Endodermal cell (in vitro differentiated cells): ENCODE data around the gene HSF4. TPM values are rescaled to one million over a fixed set of nuclear protein-coding genes. Genes with fewer than 3 reads are reported as not detected.

Experiments used
- DNase-seq: peaks from one replicate; pipeline ENCODE4 v3.0.0-alpha.2; 2017
- H3K27ac ChIP-seq: 2 replicates; pipeline ENCODE4 v1.5.1; 2013; ENCODE audit warnings: mild to moderate bottlenecking, low read depth, low read length, moderate library complexity
- H3K27me3 ChIP-seq: 2 replicates; pipeline ENCODE4 v1.6.1; 2013; ENCODE audit warnings: mild to moderate bottlenecking, low read length, moderate library complexity; ENCODE audit not compliant: insufficient read depth, control insufficient read depth, poor library complexity, severe bottlenecking
- H3K36me3 ChIP-seq: 2 replicates; pipeline ENCODE4 v1.7.0; 2013; ENCODE audit warnings: mild to moderate bottlenecking, low read length, moderate library complexity; ENCODE audit not compliant: control insufficient read depth, insufficient read depth
- H3K4me1 ChIP-seq: one replicate; pipeline ENCODE4 v1.7.0; 2013; ENCODE audit warnings: low read length; ENCODE audit not compliant: control insufficient read depth, insufficient read depth
- H3K4me3 ChIP-seq: 2 replicates; pipeline ENCODE4 v1.5.1; 2013; ENCODE audit warnings: mild to moderate bottlenecking, low read length, moderate library complexity
- H3K9ac ChIP-seq: 2 replicates; pipeline ENCODE4 v1.6.1; 2013; ENCODE audit warnings: mild to moderate bottlenecking, low read length, moderate library complexity; ENCODE audit not compliant: poor library complexity, severe bottlenecking; ENCODE audit errors: extremely low read depth
- H3K9me3 ChIP-seq: 2 replicates; pipeline ENCODE4 v1.6.1; 2013; ENCODE audit warnings: mild to moderate bottlenecking, low read length, moderate library complexity; ENCODE audit not compliant: control insufficient read depth
- H3K27ac Mint-ChIP-seq: 2 replicates; pipeline ENCODE4 v1.8.0; 2020; ENCODE audit warnings: mixed read lengths
- H3K27me3 Mint-ChIP-seq: 2 replicates; pipeline ENCODE4 v1.8.0; 2021; ENCODE audit warnings: mild to moderate bottlenecking, mixed read lengths; ENCODE audit not compliant: insufficient read depth
- H3K36me3 Mint-ChIP-seq: 2 replicates; pipeline ENCODE4 v1.8.0; 2020; ENCODE audit warnings: low read depth, mixed read lengths
- H3K4me1 Mint-ChIP-seq: 2 replicates; pipeline ENCODE4 v1.8.0; 2020; ENCODE audit warnings: mixed read lengths
- H3K4me3 Mint-ChIP-seq: 2 replicates; pipeline ENCODE4 v1.8.0; 2020; ENCODE audit warnings: mild to moderate bottlenecking, moderate library complexity, mixed read lengths
- H3K9me3 Mint-ChIP-seq: 2 replicates; pipeline ENCODE4 v1.8.0; 2020; ENCODE audit warnings: mild to moderate bottlenecking, mixed read lengths
- CTCF ChIP-seq: fragments of 200-600 bp; sonication (generic); conservative IDR thresholded peaks from 2 replicates; pipeline ENCODE4 v1.5.0; 2021; ENCODE audit warnings: antibody characterized with exemption, mild to moderate bottlenecking
- WGBS, 2 experiments: methylation state at CpG; one replicate each; pipeline versions ENCODE4 v1.1.5 to v1.1.7; 2013; ENCODE audit warnings: missing lambda C conversion rate in 2 of 2, mixed read lengths in 1 of 2; ENCODE audit not compliant: insufficient coverage in 1 of 2, insufficient read length in 1 of 2; 5-methylcytosine and 5-hydroxymethylcytosine counted together
- total RNA-seq, 2 donors: library from RNA; stranded (reverse); fragmentation: NEBNext Ultra II Directional in 1 of 2; extraction: Animal tissue kit (Norgen Biotek cat#: 25700) in 1 of 2; gene quantifications; 2 replicates in 1 of 2; 3 replicates in 1 of 2; pipeline ENCODE4 v1.2.1, GENCODE V29; 2021

Gene HSF4
- total RNA-seq, 2 donors from 2014 or later = 2.0 to 6.8 TPM

GRCh38 chr16:67188798-67189197 lies 24.3 kb downstream of the HSF4 start:
- no peak overlapping the region for H3K4me3 Mint-ChIP-seq
- H3K4me1 Mint-ChIP-seq = peaks cover 20% of the 10 kb centered on the region
- Histone ChIP-seq H3K9me3 (no peaks in the 10 kb centered on the region), H3K36me3 (peaks cover 8% of the 10 kb centered on the region), H3K27me3 (peaks cover 21% of the 10 kb centered on the region), H3K4me1 (peaks cover 12% of the 10 kb centered on the region), H3K27ac (no peak overlapping the region), H3K4me3 (no peak overlapping the region), H3K9ac (no peak overlapping the region)
- peaks cover 23% of the 10 kb centered on the region for H3K27me3 Mint-ChIP-seq
- no peak for TF ChIP-seq CTCF
- H3K27ac Mint-ChIP-seq = no peak overlapping the region
- 88 to 91% methylated on average over 5 to 15 of the region's 15 CpGs for WGBS, 2 experiments
- H3K9me3 Mint-ChIP-seq = no peaks in the 10 kb centered on the region
- no peak for DNase-seq
- H3K36me3 Mint-ChIP-seq = peaks cover 9% of the 10 kb centered on the region

GRCh38 chr16:67190041-67190440 lies 25.5 kb downstream of the HSF4 start, which contains the start of gene EXOC3L1:
Gene EXOC3L1 (minus strand): TSS chr16:67190136. CDS start chr16:67189676, 460 bp downstream.
- DNase-seq = no peak
- no peak within 1 kb of the TSS for H3K27ac ChIP-seq
- WGBS, 2 experiments = 65 to 77% methylated on average over 3 to 6 of the region's 6 CpGs
- TF ChIP-seq CTCF = no peak
- peaks cover 18% of the 10 kb centered on the region for H3K4me1 Mint-ChIP-seq
- no peaks in the 10 kb centered on the region for H3K9me3 ChIP-seq
- peaks cover 20% of the 10 kb centered on the region for H3K36me3 Mint-ChIP-seq
- no peak within 1 kb of the TSS for H3K9ac ChIP-seq
- H3K4me1 ChIP-seq = peaks cover 12% of the 10 kb centered on the region
- H3K27ac Mint-ChIP-seq = no peak within 1 kb of the TSS
- no peak within 1 kb of the TSS for H3K4me3 ChIP-seq
- peaks cover 20% of the 10 kb centered on the region for H3K36me3 ChIP-seq
- H3K27me3 Mint-ChIP-seq = peaks cover 13% of the 10 kb centered on the region
- H3K27me3 ChIP-seq = peaks cover 11% of the 10 kb centered on the region
- H3K4me3 Mint-ChIP-seq = no peak within 1 kb of the TSS
- no peaks in the 10 kb centered on the region for H3K9me3 Mint-ChIP-seq

- Histone ChIP-seq H3K4me3 (no peak overlapping the region), H3K4me1 (peaks cover 12% of the 10 kb centered on the region), H3K9ac (no peak overlapping the region), H3K9me3 (no peaks in the 10 kb centered on the region), H3K36me3 (peaks cover 27% of the 10 kb centered on the region), H3K27me3 (peaks cover 4% of the 10 kb centered on the region), H3K27ac (no peak overlapping the region)
- Mint-ChIP-seq H3K4me1 (peaks cover 13% of the 10 kb centered on the region), H3K27ac (no peak overlapping the region), H3K36me3 (peaks cover 27% of the 10 kb centered on the region), H3K27me3 (peaks cover 6% of the 10 kb centered on the region), H3K9me3 (no peaks in the 10 kb centered on the region), H3K4me3 (no peak overlapping the region)
- 93 to 95% methylated on average over 8 to 13 of the region's 13 CpGs for WGBS, 2 experiments
- no peak for TF ChIP-seq CTCF
- DNase-seq = no peak
Measured at GRCh38 chr16:67190448-67191399, 26.2 kb downstream of the HSF4 start.
